Endodermal cell (in vitro differentiated cells): ENCODE measurements around the gene CHST11. TPM values are rescaled to one million over a fixed set of nuclear protein-coding genes. Genes with fewer than 3 reads are reported as not detected.

Source experiments
- DNase-seq: peaks from one replicate; pipeline ENCODE4 v3.0.0-alpha.2; 2017
- H3K27ac ChIP-seq: 2 replicates; pipeline ENCODE4 v1.5.1; 2013; ENCODE audit warnings: mild to moderate bottlenecking, low read depth, low read length, moderate library complexity
- H3K27me3 ChIP-seq: 2 replicates; pipeline ENCODE4 v1.6.1; 2013; ENCODE audit warnings: mild to moderate bottlenecking, low read length, moderate library complexity; ENCODE audit not compliant: insufficient read depth, control insufficient read depth, poor library complexity, severe bottlenecking
- H3K36me3 ChIP-seq: 2 replicates; pipeline ENCODE4 v1.7.0; 2013; ENCODE audit warnings: mild to moderate bottlenecking, low read length, moderate library complexity; ENCODE audit not compliant: control insufficient read depth, insufficient read depth
- H3K4me1 ChIP-seq: one replicate; pipeline ENCODE4 v1.7.0; 2013; ENCODE audit warnings: low read length; ENCODE audit not compliant: control insufficient read depth, insufficient read depth
- H3K4me3 ChIP-seq: 2 replicates; pipeline ENCODE4 v1.5.1; 2013; ENCODE audit warnings: mild to moderate bottlenecking, low read length, moderate library complexity
- H3K9ac ChIP-seq: 2 replicates; pipeline ENCODE4 v1.6.1; 2013; ENCODE audit warnings: mild to moderate bottlenecking, low read length, moderate library complexity; ENCODE audit not compliant: poor library complexity, severe bottlenecking; ENCODE audit errors: extremely low read depth
- H3K9me3 ChIP-seq: 2 replicates; pipeline ENCODE4 v1.6.1; 2013; ENCODE audit warnings: mild to moderate bottlenecking, low read length, moderate library complexity; ENCODE audit not compliant: control insufficient read depth
- H3K27ac Mint-ChIP-seq: 2 replicates; pipeline ENCODE4 v1.8.0; 2020; ENCODE audit warnings: mixed read lengths
- H3K27me3 Mint-ChIP-seq: 2 replicates; pipeline ENCODE4 v1.8.0; 2021; ENCODE audit warnings: mild to moderate bottlenecking, mixed read lengths; ENCODE audit not compliant: insufficient read depth
- H3K36me3 Mint-ChIP-seq: 2 replicates; pipeline ENCODE4 v1.8.0; 2020; ENCODE audit warnings: low read depth, mixed read lengths
- H3K4me1 Mint-ChIP-seq: 2 replicates; pipeline ENCODE4 v1.8.0; 2020; ENCODE audit warnings: mixed read lengths
- H3K4me3 Mint-ChIP-seq: 2 replicates; pipeline ENCODE4 v1.8.0; 2020; ENCODE audit warnings: mild to moderate bottlenecking, moderate library complexity, mixed read lengths
- H3K9me3 Mint-ChIP-seq: 2 replicates; pipeline ENCODE4 v1.8.0; 2020; ENCODE audit warnings: mild to moderate bottlenecking, mixed read lengths
- WGBS, 2 experiments: methylation state at CpG; one replicate each; pipeline versions ENCODE4 v1.1.5 to v1.1.7; 2013; ENCODE audit warnings: missing lambda C conversion rate in 2 of 2, mixed read lengths in 1 of 2; ENCODE audit not compliant: insufficient coverage in 1 of 2, insufficient read length in 1 of 2; 5-methylcytosine and 5-hydroxymethylcytosine counted together
- total RNA-seq, 2 donors: library from RNA; stranded (reverse); fragmentation: NEBNext Ultra II Directional in 1 of 2; extraction: Animal tissue kit (Norgen Biotek cat#: 25700) in 1 of 2; gene quantifications; 2 replicates in 1 of 2; 3 replicates in 1 of 2; pipeline ENCODE4 v1.2.1, GENCODE V29; 2021
- TF ChIP-seq, protein P1 (sequence below): fragments of 200-600 bp; sonication (generic); conservative IDR thresholded peaks from 2 replicates; pipeline ENCODE4 v1.5.0; 2021; ENCODE audit warnings: antibody characterized with exemption, mild to moderate bottlenecking

The CHST11 gene
- total RNA-seq, 2 donors from 2014 or later, result 30.7 to 36.2 TPM

DNA sequence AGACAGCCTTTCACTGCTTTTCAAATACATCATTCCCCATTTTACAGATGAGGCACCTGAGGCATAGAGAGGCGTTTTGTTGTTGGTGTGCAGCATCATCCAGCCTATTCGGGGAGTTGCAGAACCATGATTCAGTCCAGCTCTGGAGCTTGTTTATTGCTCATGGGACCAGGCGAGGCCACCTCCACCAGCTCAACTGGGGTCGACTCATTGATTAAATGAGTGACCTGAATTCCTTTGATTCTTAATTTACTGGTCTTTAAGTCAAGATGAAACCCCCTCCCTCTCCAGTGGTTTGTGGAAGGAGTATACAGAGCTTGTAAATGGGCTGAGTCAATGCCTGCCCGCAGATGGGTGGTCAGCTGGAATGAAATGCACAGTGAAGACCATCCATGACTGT lies 161.9 kb downstream of the CHST11 start:
- no peaks in the 10 kb centered on the region for H3K36me3 ChIP-seq
- H3K27me3 Mint-ChIP-seq, result no peaks in the 10 kb centered on the region
- no peak overlapping the region for H3K27ac ChIP-seq
- no peak overlapping the region for H3K9ac ChIP-seq
- 79 to 93% methylated on average over 3 to 5 of the region's 5 CpGs for WGBS, 2 experiments
- peaks cover 3% of the 10 kb centered on the region for H3K4me1 ChIP-seq
- H3K27me3 ChIP-seq, result no peaks in the 10 kb centered on the region
- H3K9me3 Mint-ChIP-seq, result peaks cover 11% of the 10 kb centered on the region
- TF ChIP-seq, protein P1, sequence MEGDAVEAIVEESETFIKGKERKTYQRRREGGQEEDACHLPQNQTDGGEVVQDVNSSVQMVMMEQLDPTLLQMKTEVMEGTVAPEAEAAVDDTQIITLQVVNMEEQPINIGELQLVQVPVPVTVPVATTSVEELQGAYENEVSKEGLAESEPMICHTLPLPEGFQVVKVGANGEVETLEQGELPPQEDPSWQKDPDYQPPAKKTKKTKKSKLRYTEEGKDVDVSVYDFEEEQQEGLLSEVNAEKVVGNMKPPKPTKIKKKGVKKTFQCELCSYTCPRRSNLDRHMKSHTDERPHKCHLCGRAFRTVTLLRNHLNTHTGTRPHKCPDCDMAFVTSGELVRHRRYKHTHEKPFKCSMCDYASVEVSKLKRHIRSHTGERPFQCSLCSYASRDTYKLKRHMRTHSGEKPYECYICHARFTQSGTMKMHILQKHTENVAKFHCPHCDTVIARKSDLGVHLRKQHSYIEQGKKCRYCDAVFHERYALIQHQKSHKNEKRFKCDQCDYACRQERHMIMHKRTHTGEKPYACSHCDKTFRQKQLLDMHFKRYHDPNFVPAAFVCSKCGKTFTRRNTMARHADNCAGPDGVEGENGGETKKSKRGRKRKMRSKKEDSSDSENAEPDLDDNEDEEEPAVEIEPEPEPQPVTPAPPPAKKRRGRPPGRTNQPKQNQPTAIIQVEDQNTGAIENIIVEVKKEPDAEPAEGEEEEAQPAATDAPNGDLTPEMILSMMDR, result no peak
- H3K27ac Mint-ChIP-seq, result no peak overlapping the region
- H3K4me1 Mint-ChIP-seq, result peaks cover 17% of the 10 kb centered on the region
- H3K4me3 ChIP-seq, result no peak overlapping the region
- no peak overlapping the region for H3K4me3 Mint-ChIP-seq
- peaks cover 12% of the 10 kb centered on the region for H3K36me3 Mint-ChIP-seq
- H3K9me3 ChIP-seq, result peaks cover 19% of the 10 kb centered on the region
- no peak for DNase-seq

DNA sequence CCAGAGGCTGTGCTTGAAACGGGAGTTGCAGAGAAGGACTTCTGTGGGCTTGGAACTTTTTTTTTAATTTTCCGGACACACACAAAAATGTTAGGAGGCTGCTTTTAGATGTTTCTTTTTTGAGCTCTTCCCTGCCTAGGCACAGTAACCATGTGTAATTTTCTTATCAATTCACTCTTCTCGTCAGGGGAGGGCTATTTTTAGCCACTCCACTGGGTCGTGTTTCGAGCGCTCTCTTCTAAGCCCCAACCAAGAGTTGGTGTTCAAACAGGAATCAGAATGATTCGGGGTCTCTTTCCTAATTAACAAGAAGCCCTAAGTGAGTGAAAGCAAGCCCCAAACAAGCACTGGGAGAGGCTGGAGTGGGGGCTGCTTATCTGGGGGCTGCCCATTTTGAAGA lies 162.6 kb downstream of the CHST11 start:
- H3K9ac ChIP-seq, result no peak overlapping the region
- Mint-ChIP-seq H3K27me3 (no peaks in the 10 kb centered on the region), H3K9me3 (peaks cover 11% of the 10 kb centered on the region), H3K4me3 (no peak overlapping the region), H3K27ac (no peak overlapping the region), H3K4me1 (peaks cover 22% of the 10 kb centered on the region), H3K36me3 (peaks cover 12% of the 10 kb centered on the region)
- no peak overlapping the region for H3K4me3 ChIP-seq
- H3K36me3 ChIP-seq, result no peaks in the 10 kb centered on the region
- peaks cover 3% of the 10 kb centered on the region for H3K4me1 ChIP-seq
- H3K9me3 ChIP-seq, result peaks cover 19% of the 10 kb centered on the region
- 92% methylated on average over 6 to 7 of the region's 7 CpGs for WGBS, 2 experiments
- no peaks in the 10 kb centered on the region for H3K27me3 ChIP-seq
- no peak overlapping the region for H3K27ac ChIP-seq
- no peak for DNase-seq
- TF ChIP-seq, protein P1, result no peak

DNA sequence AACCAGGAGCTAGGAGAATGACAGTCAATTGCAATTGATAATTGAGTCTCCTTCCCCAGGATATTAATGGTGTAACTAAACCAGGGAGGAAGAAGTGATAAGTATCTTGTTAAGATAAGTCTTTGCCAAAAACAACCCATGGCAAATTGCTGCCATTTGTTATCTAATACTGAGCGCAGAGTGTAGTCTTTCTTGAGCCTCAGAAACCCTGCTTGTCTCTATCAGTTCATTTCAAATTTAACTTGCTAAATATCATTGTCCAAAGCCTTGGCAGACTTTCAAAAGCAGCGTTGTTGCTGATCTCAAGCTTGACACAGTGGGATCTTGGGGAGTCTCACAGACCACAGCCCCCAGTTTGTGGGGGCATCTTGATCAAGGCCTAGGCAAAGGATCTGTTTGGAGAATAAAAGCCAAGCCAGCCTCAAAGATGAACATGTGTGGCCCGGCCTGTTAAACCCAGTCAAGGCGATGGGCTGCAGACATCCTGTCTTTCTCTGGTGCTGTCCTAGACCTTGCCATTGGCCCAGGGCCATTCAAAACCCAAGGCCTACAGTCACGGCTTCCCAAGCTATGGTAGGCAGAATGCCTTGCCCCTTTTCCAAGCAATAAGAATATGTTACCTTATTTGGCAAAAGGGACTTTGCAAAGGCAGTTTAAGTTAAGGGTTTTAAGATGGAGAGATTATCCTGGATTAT lies 164.2 kb downstream of the CHST11 start:
- peaks cover 12% of the 10 kb centered on the region for H3K36me3 Mint-ChIP-seq
- no peaks in the 10 kb centered on the region for H3K36me3 ChIP-seq
- peaks cover 11% of the 10 kb centered on the region for H3K9me3 Mint-ChIP-seq
- H3K4me1 Mint-ChIP-seq, result peaks cover 23% of the 10 kb centered on the region
- no peaks in the 10 kb centered on the region for H3K27me3 Mint-ChIP-seq
- H3K27ac Mint-ChIP-seq, result no peak overlapping the region
- no peak overlapping the region for H3K4me3 ChIP-seq
- peaks cover 3% of the 10 kb centered on the region for H3K4me1 ChIP-seq
- no peak overlapping the region for H3K4me3 Mint-ChIP-seq
- DNase-seq, result peak; percentile 47
- 91 to 94% methylated on average over 5 of the region's 5 CpGs for WGBS, 2 experiments
- TF ChIP-seq, protein P1, result no peak
- H3K9ac ChIP-seq, result no peak overlapping the region
- peaks cover 19% of the 10 kb centered on the region for H3K9me3 ChIP-seq
- no peak overlapping the region for H3K27ac ChIP-seq
- H3K27me3 ChIP-seq, result no peaks in the 10 kb centered on the region
